IPS-18c (cell line): ENCODE data around the gene VGLL1.
A peak's percentile ranks its signal among the peaks of the same experiment; 100 is the strongest.

ENCODE experiments used
- H3K4me3 ChIP-seq: 2 replicates; pipeline ENCODE4 v1.7.0; 2013; ENCODE audit warnings: low read depth, mild to moderate bottlenecking, low read length, moderate library complexity; ENCODE audit not compliant: insufficient read depth
- H3K9me3 ChIP-seq: one replicate; pipeline ENCODE4 v1.6.1; 2013; ENCODE audit warnings: mild to moderate bottlenecking, low read length, moderate library complexity; ENCODE audit not compliant: control insufficient read depth, insufficient read depth

Gene VGLL1

GRCh38 chrX:136540226-136540625, 8.2 kb downstream of the VGLL1 start:
- no peak overlapping the region for H3K4me3 ChIP-seq
- H3K9me3 ChIP-seq = peaks cover 19% of the 10 kb centered on the region

- Histone ChIP-seq H3K9me3 (peaks cover 17% of the 10 kb centered on the region), H3K4me3 (no peak overlapping the region)
Observed at GRCh38 chrX:136541294-136541693, 9.3 kb downstream of the VGLL1 start.

- Histone ChIP-seq H3K4me3 (no peak overlapping the region), H3K9me3 (peaks cover 17% of the 10 kb centered on the region)
Observed at GRCh38 chrX:136542281-136542680, 10.3 kb downstream of the VGLL1 start.

GRCh38 chrX:136546371-136546781, 14.4 kb downstream of the VGLL1 start:
- H3K9me3 ChIP-seq = peaks cover 12% of the 10 kb centered on the region

GRCh38 chrX:136549226-136549625, 17.2 kb downstream of the VGLL1 start:
- Histone ChIP-seq H3K4me3 (peak overlapping the region; percentile 24; the same call in 1 of the 2 replicates), H3K9me3 (peaks cover 3% of the 10 kb centered on the region)

More at GRCh38 chrX:136546371-136546781, 14.4 kb downstream of the VGLL1 start:
- no peak overlapping the region for H3K4me3 ChIP-seq

GRCh38 chrX:136551410-136551809, 19.4 kb downstream of the VGLL1 start:
- peaks cover 3% of the 10 kb centered on the region for H3K9me3 ChIP-seq
- no peak overlapping the region for H3K4me3 ChIP-seq

- H3K9me3 ChIP-seq = no peaks in the 10 kb centered on the region
Observed at GRCh38 chrX:136555694-136556093, 23.7 kb downstream of the VGLL1 start.

GRCh38 chrX:136572030-136572429, 40.0 kb downstream of the VGLL1 start:
- H3K9me3 ChIP-seq = peaks cover 4% of the 10 kb centered on the region
- H3K4me3 ChIP-seq = no peak overlapping the region

More at GRCh38 chrX:136555694-136556093, 23.7 kb downstream of the VGLL1 start:
- no peak overlapping the region for H3K4me3 ChIP-seq

- no peak overlapping the region for H3K4me3 ChIP-seq
- H3K9me3 ChIP-seq = peaks cover 9% of the 10 kb centered on the region
Observed at GRCh38 chrX:136574548-136574947, 42.5 kb downstream of the VGLL1 start.

GRCh38 chrX:136577552-136577951, 45.5 kb downstream of the VGLL1 start:
- peaks cover 16% of the 10 kb centered on the region for H3K9me3 ChIP-seq
- H3K4me3 ChIP-seq = no peak overlapping the region

GRCh38 chrX:136580316-136580715, 48.3 kb downstream of the VGLL1 start:
- Histone ChIP-seq H3K9me3 (peaks cover 16% of the 10 kb centered on the region), H3K4me3 (no peak overlapping the region)

- H3K9me3 ChIP-seq = peaks cover 12% of the 10 kb centered on the region
- H3K4me3 ChIP-seq = no peak overlapping the region
Observed at GRCh38 chrX:136582624-136583023, 50.6 kb downstream of the VGLL1 start.

GRCh38 chrX:136584545-136584944, 52.5 kb downstream of the VGLL1 start:
- H3K4me3 ChIP-seq = no peak overlapping the region

GRCh38 chrX:136585262-136585661, 53.2 kb downstream of the VGLL1 start:
- H3K4me3 ChIP-seq = no peak overlapping the region
- H3K9me3 ChIP-seq = peaks cover 9% of the 10 kb centered on the region

More at GRCh38 chrX:136584545-136584944, 52.5 kb downstream of the VGLL1 start:
- H3K9me3 ChIP-seq = peaks cover 8% of the 10 kb centered on the region

GRCh38 chrX:136585960-136586359, 53.9 kb downstream of the VGLL1 start:
- Histone ChIP-seq H3K9me3 (peaks cover 7% of the 10 kb centered on the region), H3K4me3 (no peak overlapping the region)

GRCh38 chrX:136586386-136586785, 54.4 kb downstream of the VGLL1 start:
- Histone ChIP-seq H3K9me3 (peaks cover 5% of the 10 kb centered on the region), H3K4me3 (no peak overlapping the region)

- Histone ChIP-seq H3K9me3 (peaks cover 2% of the 10 kb centered on the region), H3K4me3 (no peak overlapping the region)
Observed at GRCh38 chrX:136587532-136587931, 55.5 kb downstream of the VGLL1 start.

- H3K4me3 ChIP-seq = no peak overlapping the region
- H3K9me3 ChIP-seq = peaks cover 2% of the 10 kb centered on the region
Observed at GRCh38 chrX:136588036-136588435, 56.0 kb downstream of the VGLL1 start.

- H3K4me3 ChIP-seq = no peak overlapping the region
Observed at GRCh38 chrX:136589966-136590365, 58.0 kb downstream of the VGLL1 start.

More at GRCh38 chrX:136589966-136590365, 58.0 kb downstream of the VGLL1 start:
- peaks cover 2% of the 10 kb centered on the region for H3K9me3 ChIP-seq
